A549 (cell line): ENCODE results near the gene TFAP2E. TPM values are rescaled to one million over a fixed set of nuclear protein-coding genes. Genes with fewer than 3 reads are reported as not detected.

ENCODE experiments used
- ATAC-seq, 2 experiments: fragments of 200-7000 bp in 1 of 2; fragments of >200 bp in 1 of 2; cut with Nextera tagmentation in 1 of 2; cut with Tn5 transposase in 1 of 2; 3 replicates each; pipeline versions ENCODE4 v1.8.0 to v1.9.1; 2018 to 2020; ENCODE audit warnings: mild to moderate bottlenecking in 1 of 2, moderate library complexity in 1 of 2
- CTCF ChIA-PET: fragments of 300-600 bp; sonication (Branson Sonifier 250); formaldehyde crosslinking; extraction: SDS; loops from one replicate; lab custom pipeline; 2021; ENCODE audit warnings: antibody characterized with exemption, inconsistent platforms; lab: Yijun Ruan, JAX
- POLR2A ChIA-PET: fragments of 350-600 bp; formaldehyde crosslinking; extraction: SDS; loops from one replicate; lab custom pipeline; 2021; ENCODE audit warnings: antibody characterized with exemption, inconsistent platforms; lab: Yijun Ruan, JAX
- DNase-seq, 2 experiments: peaks; one replicate each; pipeline versions ENCODE4 v3.0.0 to v3.0.0-alpha.2; 2011 to 2016; ENCODE audit warnings: low read depth in 1 of 2, low spot score in 1 of 2
- FAIRE-seq: peaks from 2 replicates; lab custom pipeline; 2011; peaks lifted over from hg19 to GRCh38; lab: Jason Lieb, UNC
- H3K27ac ChIP-seq, 2 experiments: fragments of >200 bp; sonication (Bioruptor Twin); formaldehyde crosslinking; 3 replicates each; pipeline ENCODE4 v1.5.1; 2016 to 2017
- H3K4me1 ChIP-seq: fragments of >200 bp; sonication (Bioruptor Twin); formaldehyde crosslinking; 3 replicates; pipeline ENCODE4 v1.6.1; 2016
- H3K4me2 ChIP-seq: fragments of >200 bp; sonication (Bioruptor Twin); formaldehyde crosslinking; 3 replicates; pipeline ENCODE4 v1.6.1; 2016
- H3K4me3 ChIP-seq: fragments of >200 bp; sonication (Bioruptor Twin); formaldehyde crosslinking; 3 replicates; pipeline ENCODE4 v1.5.1; 2016
- H3K9me3 ChIP-seq: fragments of >200 bp; sonication (Bioruptor Twin); formaldehyde crosslinking; 3 replicates; pipeline ENCODE4 v1.6.1; 2016
- BCL3 ChIP-seq: fragments of >200 bp; sonication (Bioruptor Twin); formaldehyde crosslinking; IDR thresholded peaks from 3 replicates; pipeline ENCODE4 v1.6.1; 2016
- CBX8 ChIP-seq: fragments of 200-600 bp; sonication (generic); IDR thresholded peaks from 2 replicates; pipeline ENCODE4 v1.6.1; 2016
- CTCF ChIP-seq: fragments of >200 bp; sonication (Bioruptor Twin); formaldehyde crosslinking; IDR thresholded peaks from 3 replicates; pipeline ENCODE4 v1.5.1; 2016
- E2F6 ChIP-seq: IDR thresholded peaks from 2 replicates; pipeline ENCODE4 v1.6.1; 2012; ENCODE audit warnings: low read depth, borderline replicate concordance
- EHMT2 ChIP-seq: fragments of 200-600 bp; sonication (generic); IDR thresholded peaks from 2 replicates; pipeline ENCODE4 v1.6.1; 2016; ENCODE audit warnings: antibody characterized with exemption, low read depth, mild to moderate bottlenecking, moderate library complexity
- ELK1 ChIP-seq: fragments of 150-350 bp; IDR thresholded peaks from 2 replicates; pipeline ENCODE4 v1.6.1; 2014; ENCODE audit warnings: low read depth, mild to moderate bottlenecking, low read length
- FOSB ChIP-seq: fragments of 250-450 bp; sonication (Bioruptor Pico); IDR thresholded peaks from 2 replicates; pipeline ENCODE4 v1.5.0; 2020; ENCODE audit warnings: mild to moderate bottlenecking, moderate library complexity
- HDAC2 ChIP-seq: fragments of 200-600 bp; sonication (generic); IDR thresholded peaks from 2 replicates; pipeline ENCODE4 v1.6.1; 2016
- HOXB5 ChIP-seq: fragments of 250-450 bp; sonication (Bioruptor Pico); IDR thresholded peaks from 2 replicates; pipeline ENCODE4 v1.5.0; 2020; ENCODE audit warnings: mild to moderate bottlenecking, moderate library complexity
- JUNB ChIP-seq: fragments of >200 bp; sonication (Bioruptor Twin); formaldehyde crosslinking; IDR thresholded peaks from 2 replicates; pipeline ENCODE4 v1.6.1; 2016
- KDM5A ChIP-seq: fragments of 200-600 bp; sonication (generic); IDR thresholded peaks from 2 replicates; pipeline ENCODE4 v1.6.1; 2016; ENCODE audit warnings: antibody characterized with exemption, mild to moderate bottlenecking
- MAFK ChIP-seq: fragments of 450-650 bp; IDR thresholded peaks from 2 replicates; pipeline ENCODE4 v1.6.1; 2014; ENCODE audit not compliant: partially characterized antibody
- MAZ ChIP-seq: fragments of 150-350 bp; IDR thresholded peaks from 2 replicates; pipeline ENCODE4 v1.6.1; 2014; ENCODE audit warnings: antibody characterized with exemption, low read depth, low read length, borderline replicate concordance
- NR3C1 ChIP-seq: fragments of >200 bp; sonication (Bioruptor Twin); formaldehyde crosslinking; IDR thresholded peaks from 3 replicates; pipeline ENCODE4 v1.6.1; 2017
- POLR2AphosphoS2 ChIP-seq: conservative IDR thresholded peaks from 2 replicates; pipeline ENCODE4 v1.6.1; 2012; ENCODE audit warnings: low read length, improper control_type of control experiment, inconsistent platforms
- RAD21 ChIP-seq, 2 experiments: fragments of >200 bp in 1 of 2; sonication (Bioruptor Twin) in 1 of 2; formaldehyde crosslinking in 1 of 2; IDR thresholded peaks in 1 of 2; conservative IDR thresholded peaks in 1 of 2; 2 replicates in 1 of 2; 3 replicates in 1 of 2; pipeline ENCODE4 v1.6.1; 2012 to 2018; ENCODE audit warnings: inconsistent platforms in 1 of 2
- RARB ChIP-seq: fragments of 250-450 bp; sonication (Bioruptor Pico); IDR thresholded peaks from 2 replicates; pipeline ENCODE4 v1.8.0; 2021; ENCODE audit warnings: mild to moderate bottlenecking, moderate library complexity
- RCOR1 ChIP-seq: fragments of 150-350 bp; IDR thresholded peaks from 2 replicates; pipeline ENCODE4 v1.6.1; 2014; ENCODE audit warnings: antibody characterized with exemption, low read length, low read depth
- TP53 ChIP-seq: fragments of 250-450 bp; sonication (Bioruptor Pico); IDR thresholded peaks from 2 replicates; pipeline ENCODE4 v1.5.0; 2021; ENCODE audit warnings: mild to moderate bottlenecking, moderate library complexity
- ZFP36 ChIP-seq: fragments of 450-650 bp; IDR thresholded peaks from 2 replicates; pipeline ENCODE4 v1.6.1; 2014; ENCODE audit warnings: borderline replicate concordance; ENCODE audit not compliant: partially characterized antibody
- WGBS: methylation state at CpG from one replicate; pipeline ENCODE4 v1.1.6; 2017; ENCODE audit errors: missing lambda C conversion rate; 5-methylcytosine and 5-hydroxymethylcytosine counted together
- polyA plus RNA-seq, 4 experiments: library from polyadenylated mRNA; depleted of rRNA in 3 of 4; stranded (reverse); fragments of >200 nt; fragmentation: RNase III in 1 of 4; extraction: RNeasy Plus Mini Kit Qiagen cat#74134 plus additional on column Dnase treatment in 1 of 4; gene quantifications; 2 replicates in 3 of 4; 3 replicates in 1 of 4; pipeline ENCODE4 v1.2.3, GENCODE V29; 2011 to 2017
- TF ChIP-seq, protein P1 (sequence below): fragments of 250-450 bp; sonication (Bioruptor Pico); IDR thresholded peaks from 2 replicates; pipeline ENCODE4 v1.5.0; 2020; ENCODE audit warnings: low read depth, mild to moderate bottlenecking, moderate library complexity
- TF ChIP-seq, protein P2 (sequence below): IDR thresholded peaks from 2 replicates; pipeline ENCODE4 v1.6.1; 2012
- TF ChIP-seq, protein P3 (sequence below): IDR thresholded peaks from 2 replicates; pipeline ENCODE4 v1.6.1; 2012

TFAP2E gene
- polyA plus RNA-seq, 2 of the 4 experiments (the other 2 are of a cell fraction) = 0.16 to 0.31 TPM

GRCh38 chr1:35589516-35590427, 16.7 kb downstream of the TFAP2E start:
- ChIA-PET CTCF (interaction anchor here (1.0 kb wide), 1 partner anchor 125 kb away, joined by 3 read pairs; no protein-coding TSS in a partner anchor), POLR2A (interaction anchor here (0.5 kb wide), 1 partner anchor 9 kb away, joined by 3 read pairs; no protein-coding TSS in a partner anchor)
- ATAC-seq (no peak), DNase-seq (no peak), FAIRE-seq (no peak)
- 92% methylated on average over 13 of the region's 15 CpGs for WGBS
- no peak overlapping the region for H3K27ac ChIP-seq
- H3K4me1 ChIP-seq = no peaks in the 10 kb centered on the region
- no peak for TF ChIP-seq BCL3
- TF ChIP-seq KDM5A = no peak
- TF ChIP-seq, protein P1, sequence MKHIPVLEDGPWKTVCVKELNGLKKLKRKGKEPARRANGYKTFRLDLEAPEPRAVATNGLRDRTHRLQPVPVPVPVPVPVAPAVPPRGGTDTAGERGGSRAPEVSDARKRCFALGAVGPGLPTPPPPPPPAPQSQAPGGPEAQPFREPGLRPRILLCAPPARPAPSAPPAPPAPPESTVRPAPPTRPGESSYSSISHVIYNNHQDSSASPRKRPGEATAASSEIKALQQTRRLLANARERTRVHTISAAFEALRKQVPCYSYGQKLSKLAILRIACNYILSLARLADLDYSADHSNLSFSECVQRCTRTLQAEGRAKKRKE (CRISPR knock-in tag) = no peak
- no peak for TF ChIP-seq CTCF
- no peak for TF ChIP-seq E2F6
- TF ChIP-seq MAFK = no peak
- TF ChIP-seq TP53 (CRISPR knock-in tag) = no peak
- no peak for TF ChIP-seq MAZ
- H3K4me2 ChIP-seq = no peak overlapping the region
- H3K9me3 ChIP-seq = no peaks in the 10 kb centered on the region
- H3K4me3 ChIP-seq = no peak overlapping the region

GRCh38 chr1:35590476-35591040, 17.4 kb downstream of the TFAP2E start:
- WGBS = 97% methylated on average over 7 of the region's 25 CpGs
- Histone ChIP-seq H3K9me3 (no peaks in the 10 kb centered on the region), H3K4me2 (no peak overlapping the region)
- no peak for TF ChIP-seq ZFP36
- no peak for TF ChIP-seq RCOR1
- TF ChIP-seq MAZ = no peak
- TF ChIP-seq POLR2AphosphoS2 = no peak
- TF ChIP-seq HDAC2 = no peak
- TF ChIP-seq HOXB5 (CRISPR knock-in tag) = no peak
- no peak for TF ChIP-seq NR3C1
- TF ChIP-seq ELK1 = no peak
- no peak for TF ChIP-seq JUNB
- TF ChIP-seq KDM5A = no peak
- TF ChIP-seq FOSB (CRISPR knock-in tag) = no peak
- TF ChIP-seq, protein P2, sequence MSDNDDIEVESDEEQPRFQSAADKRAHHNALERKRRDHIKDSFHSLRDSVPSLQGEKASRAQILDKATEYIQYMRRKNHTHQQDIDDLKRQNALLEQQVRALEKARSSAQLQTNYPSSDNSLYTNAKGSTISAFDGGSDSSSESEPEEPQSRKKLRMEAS = no peak
- TF ChIP-seq BCL3 = no peak
- no peak for TF ChIP-seq CBX8
- TF ChIP-seq RAD21 (conservative IDR thresholded peaks at IDR 0.05 in 1 of 2, IDR thresholded peaks at IDR 0.05 in 1 of 2) = no peak
- no peak for TF ChIP-seq RARB (CRISPR knock-in tag)
- TF ChIP-seq, protein P3, sequence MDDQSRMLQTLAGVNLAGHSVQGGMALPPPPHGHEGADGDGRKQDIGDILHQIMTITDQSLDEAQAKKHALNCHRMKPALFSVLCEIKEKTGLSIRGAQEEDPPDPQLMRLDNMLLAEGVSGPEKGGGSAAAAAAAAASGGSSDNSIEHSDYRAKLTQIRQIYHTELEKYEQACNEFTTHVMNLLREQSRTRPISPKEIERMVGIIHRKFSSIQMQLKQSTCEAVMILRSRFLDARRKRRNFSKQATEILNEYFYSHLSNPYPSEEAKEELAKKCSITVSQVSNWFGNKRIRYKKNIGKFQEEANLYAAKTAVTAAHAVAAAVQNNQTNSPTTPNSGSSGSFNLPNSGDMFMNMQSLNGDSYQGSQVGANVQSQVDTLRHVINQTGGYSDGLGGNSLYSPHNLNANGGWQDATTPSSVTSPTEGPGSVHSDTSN = no peak
- TF ChIP-seq EHMT2 = no peak
- TF ChIP-seq, all 56 proteins: peak for 0
- POLR2A ChIA-PET = interaction anchor here (0.5 kb wide), 1 partner anchor 10 kb away, joined by 3 read pairs; no protein-coding TSS in a partner anchor
- Histone ChIP-seq H3K4me3 (no peak overlapping the region), H3K27ac (no peak overlapping the region), H3K4me1 (no peaks in the 10 kb centered on the region)
- ATAC-seq = no peak
- no peak for FAIRE-seq
- CTCF ChIA-PET = interaction anchor here (1.0 kb wide), 1 partner anchor 124 kb away, joined by 3 read pairs; no protein-coding TSS in a partner anchor
- no peak for DNase-seq
